Fibroblast of lung (primary cell): ENCODE results near the gene PRSS23. TPM values are rescaled to one million over a fixed set of nuclear protein-coding genes. Genes with fewer than 3 reads are reported as not detected.

Source experiments
- DNase-seq, 2 donors: peaks; one replicate each; pipeline versions ENCODE4 v3.0.0 to v3.0.0-alpha.2; 2010; ENCODE audit warnings: low read depth in 2 of 2
- H2AFZ ChIP-seq: 2 replicates; pipeline ENCODE4 v1.5.1; 2012; ENCODE audit warnings: low read length, control low read depth, inconsistent platforms
- H3K27ac ChIP-seq: 2 replicates; pipeline ENCODE4 v1.5.1; 2011; ENCODE audit warnings: low read length, control low read depth; ENCODE audit not compliant: insufficient read depth
- H3K27me3 ChIP-seq: 2 replicates; pipeline ENCODE4 v1.5.1; 2011; ENCODE audit warnings: mild to moderate bottlenecking, low read length; ENCODE audit not compliant: control insufficient read depth, insufficient read depth
- H3K36me3 ChIP-seq: 2 replicates; pipeline ENCODE4 v1.5.1; 2011; ENCODE audit warnings: low read length; ENCODE audit not compliant: control insufficient read depth, insufficient read depth
- H3K4me1 ChIP-seq: 2 replicates; pipeline ENCODE4 v1.5.1; 2011; ENCODE audit warnings: low read length; ENCODE audit not compliant: control insufficient read depth, insufficient read depth; ENCODE audit errors: extremely low read depth
- H3K4me2 ChIP-seq: 2 replicates; pipeline ENCODE4 v1.5.1; 2011; ENCODE audit warnings: low read length, control low read depth; ENCODE audit not compliant: insufficient read depth; ENCODE audit errors: extremely low read depth
- H3K4me3 ChIP-seq, 4 experiments: fragments of 200-600 bp in 1 of 4; sonication (generic) in 1 of 4; replicated peaks in 1 of 4; 2 replicates each; pipeline ENCODE4 v1.5.1; 2011 to 2016; ENCODE audit warnings: low read length in 4 of 4, low read depth in 3 of 4, mild to moderate bottlenecking in 3 of 4, control low read depth in 2 of 4, inconsistent platforms in 1 of 4, mixed read lengths in 1 of 4; ENCODE audit not compliant: insufficient read depth in 1 of 4; ENCODE audit errors: control extremely low read depth in 1 of 4
- H3K79me2 ChIP-seq: 2 replicates; pipeline ENCODE4 v1.5.1; 2012; ENCODE audit warnings: mild to moderate bottlenecking, low read length, inconsistent platforms; ENCODE audit not compliant: control insufficient read depth, insufficient read depth
- H3K9ac ChIP-seq: 2 replicates; pipeline ENCODE4 v1.5.1; 2011; ENCODE audit warnings: mild to moderate bottlenecking, low read length, control low read depth; ENCODE audit not compliant: insufficient read depth
- H3K9me3 ChIP-seq: 2 replicates; pipeline ENCODE4 v1.5.1; 2012; ENCODE audit warnings: low read depth, low read length; ENCODE audit not compliant: control insufficient read depth, insufficient read depth
- H4K20me1 ChIP-seq: 2 replicates; pipeline ENCODE4 v1.5.1; 2011; ENCODE audit warnings: low read length; ENCODE audit not compliant: control insufficient read depth, insufficient read depth; ENCODE audit errors: extremely low read depth
- EZH2 ChIP-seq: IDR thresholded peaks from 2 replicates; pipeline ENCODE4 v1.5.1; 2012; ENCODE audit warnings: low read length, control low read depth, mild to moderate bottlenecking; ENCODE audit errors: missing control alignments
- polyA plus RNA-seq, 2 donors: library from polyadenylated mRNA; depleted of rRNA in 1 of 2; stranded (reverse) in 1 of 2; unstranded in 1 of 2; fragments of >200 nt; gene quantifications; 2 replicates each; pipeline ENCODE4 v1.2.1, GENCODE V29; 2011 to 2012; ENCODE audit warnings: missing spikeins in 1 of 2
- total RNA-seq: library from RNA; depleted of rRNA; stranded (reverse); fragments of >200 nt; gene quantifications from 2 replicates; pipeline ENCODE4 v1.2.1, GENCODE V29; 2014
- TF ChIP-seq, protein P1 (sequence below), 2 donors: IDR thresholded peaks in 1 of 2; conservative IDR thresholded peaks in 1 of 2; 1 replicate in 1 of 2; 2 replicates in 1 of 2; pipeline ENCODE4 v1.5.1; 2011 to 2012; ENCODE audit warnings: low read length in 2 of 2, control low read depth in 1 of 2, inconsistent platforms in 1 of 2, low read depth in 1 of 2, mild to moderate bottlenecking in 1 of 2

Gene PRSS23
- total and polyA plus RNA-seq, 2 donors (not counting 1 experiment from before 2014, with no cell fraction given) = 141 to 151 TPM

DNA sequence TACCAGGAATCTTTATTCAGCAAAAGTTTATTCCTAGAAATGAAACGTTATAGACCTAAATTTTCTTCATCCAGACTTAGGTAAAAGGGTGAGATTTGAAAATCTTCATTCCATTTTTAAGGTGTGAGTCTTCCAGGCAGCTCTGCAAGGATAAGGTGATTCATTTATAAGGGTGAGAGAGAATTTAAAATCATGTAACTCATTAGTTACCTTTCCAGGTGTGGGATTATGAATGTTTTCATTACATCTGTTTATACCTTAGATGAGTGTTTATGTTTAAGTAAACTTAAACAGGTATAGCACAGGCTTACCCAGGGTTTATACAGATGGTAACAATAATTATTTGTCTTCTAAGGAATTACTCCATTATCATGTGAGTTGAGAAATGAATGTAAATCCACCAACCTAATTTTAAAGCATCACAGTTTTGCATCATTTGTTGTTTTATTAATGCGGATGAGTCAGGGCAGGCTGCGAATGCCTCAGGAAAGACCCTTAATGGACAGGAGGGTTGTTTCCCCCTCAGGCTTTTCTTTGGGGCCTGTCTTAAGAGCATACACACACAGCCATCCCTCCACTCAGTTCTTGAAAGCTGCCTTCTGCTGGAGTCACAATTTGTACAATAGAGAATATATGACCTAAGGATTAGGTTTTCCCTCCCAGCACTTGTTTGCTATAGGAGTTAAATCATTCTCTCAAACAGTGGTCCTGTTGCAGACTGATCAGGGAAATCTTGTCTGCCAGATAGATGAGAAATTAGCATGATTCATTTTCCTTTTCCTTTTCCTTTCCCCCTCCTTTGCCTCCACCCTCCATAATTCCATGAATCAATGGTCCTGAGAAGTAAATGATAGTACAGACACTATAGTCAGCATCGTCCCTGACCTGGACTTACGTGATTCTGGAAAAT lies 3.0 kb downstream of the PRSS23 start:
- H3K4me2 ChIP-seq = peak overlapping the region; percentile 42
- H3K79me2 ChIP-seq = peaks cover 54% of the 10 kb centered on the region
- no peak overlapping the region for H3K9ac ChIP-seq
- TF ChIP-seq EZH2 = no peak
- TF ChIP-seq, protein P1, sequence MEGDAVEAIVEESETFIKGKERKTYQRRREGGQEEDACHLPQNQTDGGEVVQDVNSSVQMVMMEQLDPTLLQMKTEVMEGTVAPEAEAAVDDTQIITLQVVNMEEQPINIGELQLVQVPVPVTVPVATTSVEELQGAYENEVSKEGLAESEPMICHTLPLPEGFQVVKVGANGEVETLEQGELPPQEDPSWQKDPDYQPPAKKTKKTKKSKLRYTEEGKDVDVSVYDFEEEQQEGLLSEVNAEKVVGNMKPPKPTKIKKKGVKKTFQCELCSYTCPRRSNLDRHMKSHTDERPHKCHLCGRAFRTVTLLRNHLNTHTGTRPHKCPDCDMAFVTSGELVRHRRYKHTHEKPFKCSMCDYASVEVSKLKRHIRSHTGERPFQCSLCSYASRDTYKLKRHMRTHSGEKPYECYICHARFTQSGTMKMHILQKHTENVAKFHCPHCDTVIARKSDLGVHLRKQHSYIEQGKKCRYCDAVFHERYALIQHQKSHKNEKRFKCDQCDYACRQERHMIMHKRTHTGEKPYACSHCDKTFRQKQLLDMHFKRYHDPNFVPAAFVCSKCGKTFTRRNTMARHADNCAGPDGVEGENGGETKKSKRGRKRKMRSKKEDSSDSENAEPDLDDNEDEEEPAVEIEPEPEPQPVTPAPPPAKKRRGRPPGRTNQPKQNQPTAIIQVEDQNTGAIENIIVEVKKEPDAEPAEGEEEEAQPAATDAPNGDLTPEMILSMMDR (conservative IDR thresholded peaks at IDR 0.05 in 1 of 2, IDR thresholded peaks at IDR 0.05 in 1 of 2; ENCODE audit: low read depth in 1 of 2, low read length in 2 of 2) = no peak
- H3K4me3 ChIP-seq = peak overlapping the region in 1 of 4 experiments; percentile 2
- no peaks in the 10 kb centered on the region for H3K27me3 ChIP-seq
- no peak for DNase-seq
- peaks cover 9% of the 10 kb centered on the region for H3K36me3 ChIP-seq
- H4K20me1 ChIP-seq = no peaks in the 10 kb centered on the region
- peaks cover 10% of the 10 kb centered on the region for H3K4me1 ChIP-seq
- no peak overlapping the region for H2AFZ ChIP-seq
- no peak overlapping the region for H3K27ac ChIP-seq
- H3K9me3 ChIP-seq = no peaks in the 10 kb centered on the region

DNA sequence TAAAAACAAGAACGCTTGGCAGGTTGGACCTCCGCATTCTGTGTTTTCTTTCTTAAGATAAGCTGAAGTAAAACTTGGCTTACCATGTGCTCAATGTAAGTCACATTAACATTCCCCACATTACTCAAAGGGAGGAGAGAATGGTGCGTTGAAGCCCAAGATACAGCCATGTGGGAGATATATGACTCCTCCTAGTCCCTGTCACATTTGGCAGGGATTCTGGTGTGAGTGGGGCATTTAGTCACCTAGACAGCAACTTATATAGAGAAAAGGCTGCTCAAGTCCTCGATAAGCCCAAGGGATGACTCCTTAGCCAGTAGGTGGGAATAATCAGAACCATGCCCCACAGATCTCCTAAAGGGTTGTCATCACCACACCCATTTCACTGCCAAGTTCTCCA lies 4.6 kb downstream of the PRSS23 start:
- Histone ChIP-seq H4K20me1 (no peaks in the 10 kb centered on the region), H2AFZ (no peak overlapping the region), H3K79me2 (peaks cover 56% of the 10 kb centered on the region), H3K27me3 (no peaks in the 10 kb centered on the region), H3K4me3 (no peak overlapping the region), H3K9me3 (no peaks in the 10 kb centered on the region), H3K36me3 (peaks cover 9% of the 10 kb centered on the region), H3K9ac (no peak overlapping the region), H3K4me2 (no peak overlapping the region), H3K4me1 (peaks cover 10% of the 10 kb centered on the region), H3K27ac (no peak overlapping the region)
- TF ChIP-seq, protein P1 (conservative IDR thresholded peaks at IDR 0.05 in 1 of 2, IDR thresholded peaks at IDR 0.05 in 1 of 2; ENCODE audit: low read depth in 1 of 2, low read length in 2 of 2) = no peak
- no peak for TF ChIP-seq EZH2
- no peak for DNase-seq

DNA sequence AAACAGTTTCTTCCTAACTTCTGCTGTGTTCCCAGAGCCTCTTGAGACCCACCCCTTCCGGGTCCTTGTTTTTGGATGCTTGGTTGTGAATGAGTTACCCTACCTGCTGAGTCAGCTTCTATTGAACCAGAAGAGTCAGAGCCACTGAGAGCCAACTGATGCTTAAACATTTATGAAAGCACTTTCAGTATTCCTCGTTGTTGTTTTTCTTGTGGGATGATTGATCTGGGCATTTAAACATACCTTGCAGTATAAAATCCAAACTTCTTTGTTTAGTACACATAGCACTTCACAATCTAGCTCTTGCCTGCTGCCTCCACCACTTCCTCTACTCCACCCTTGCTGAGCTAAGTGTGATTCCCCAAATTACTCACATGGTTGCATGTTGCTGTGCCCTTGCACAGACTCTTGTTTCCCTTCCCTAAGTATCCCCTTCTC lies 5.5 kb downstream of the PRSS23 start:
- Histone ChIP-seq H3K4me3 (no peak overlapping the region), H3K27ac (no peak overlapping the region), H3K4me1 (peaks cover 10% of the 10 kb centered on the region), H3K36me3 (peaks cover 9% of the 10 kb centered on the region), H2AFZ (no peak overlapping the region), H3K4me2 (peak overlapping the region; percentile 8), H3K79me2 (peaks cover 53% of the 10 kb centered on the region), H3K9me3 (no peaks in the 10 kb centered on the region), H3K27me3 (no peaks in the 10 kb centered on the region), H4K20me1 (no peaks in the 10 kb centered on the region), H3K9ac (no peak overlapping the region)
- no peak for TF ChIP-seq EZH2
- TF ChIP-seq, protein P1 (conservative IDR thresholded peaks at IDR 0.05 in 1 of 2, IDR thresholded peaks at IDR 0.05 in 1 of 2; ENCODE audit: low read depth in 1 of 2, low read length in 2 of 2) = no peak
- DNase-seq = peak in 1 of 2 donors; percentile 46
